GM18873 (cell line): Measurements from ENCODE around the gene RBMS2.
"Not testable (repeated sequence)": the region's sequence is repeated elsewhere in the genome, so short reads cannot be mapped to it uniquely, and the experiment has no call there.

Experiments
- ATAC-seq: cut with Tn5 transposase; IDR thresholded peaks from one replicate; pipeline ENCODE4 v1.9.1; 2021; ENCODE audit warnings: mild to moderate bottlenecking, moderate library complexity, moderate number of reproducible peaks; ENCODE audit not compliant: unreplicated experiment, low FRiP score

RBMS2 gene, protein sequence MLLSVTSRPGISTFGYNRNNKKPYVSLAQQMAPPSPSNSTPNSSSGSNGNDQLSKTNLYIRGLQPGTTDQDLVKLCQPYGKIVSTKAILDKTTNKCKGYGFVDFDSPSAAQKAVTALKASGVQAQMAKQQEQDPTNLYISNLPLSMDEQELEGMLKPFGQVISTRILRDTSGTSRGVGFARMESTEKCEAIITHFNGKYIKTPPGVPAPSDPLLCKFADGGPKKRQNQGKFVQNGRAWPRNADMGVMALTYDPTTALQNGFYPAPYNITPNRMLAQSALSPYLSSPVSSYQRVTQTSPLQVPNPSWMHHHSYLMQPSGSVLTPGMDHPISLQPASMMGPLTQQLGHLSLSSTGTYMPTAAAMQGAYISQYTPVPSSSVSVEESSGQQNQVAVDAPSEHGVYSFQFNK

DNA sequence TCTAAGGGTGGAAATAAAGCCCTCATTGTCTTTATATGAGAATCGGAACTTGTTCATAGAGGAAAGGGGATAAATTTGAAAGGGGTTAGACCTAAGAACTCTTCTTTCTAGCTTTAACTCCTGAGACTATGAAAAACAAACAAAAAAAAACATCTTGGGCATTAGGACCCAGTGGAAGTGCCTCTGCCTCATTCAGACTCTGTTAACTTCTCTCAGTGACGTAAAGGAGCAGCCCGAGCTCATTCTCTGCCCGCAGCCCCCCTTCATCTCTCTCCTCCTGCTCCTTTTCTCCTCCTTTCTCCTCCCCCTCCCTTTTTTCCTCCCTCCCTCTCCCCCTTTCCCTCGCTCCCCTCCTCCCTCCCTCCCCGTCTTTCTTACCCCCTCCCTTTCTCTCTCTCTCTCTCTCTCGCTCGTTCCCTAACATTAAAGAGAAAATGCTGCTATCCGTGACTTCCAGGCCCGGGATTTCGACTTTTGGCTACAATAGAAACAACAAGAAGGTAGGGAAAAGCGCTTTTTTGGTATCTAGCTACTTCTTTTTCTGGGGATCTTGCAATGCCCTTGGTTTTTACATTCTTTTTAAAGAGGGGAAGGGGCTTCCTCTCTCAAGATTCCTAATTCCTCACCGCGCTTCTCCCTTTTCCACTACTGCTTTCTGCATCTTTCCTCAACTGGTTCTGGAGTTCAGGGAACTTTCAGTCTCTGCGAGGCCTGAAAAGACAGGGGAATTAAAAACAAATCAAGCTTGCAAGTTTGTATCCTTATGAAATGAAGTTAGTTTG lies at the start of gene RBMS2:
Gene RBMS2, plus strand, starts transcription at position 231 of the 782 bp plus-strand sequence. Its CDS starts 204 bp downstream, at position 435.
- no peak for ATAC-seq

DNA sequence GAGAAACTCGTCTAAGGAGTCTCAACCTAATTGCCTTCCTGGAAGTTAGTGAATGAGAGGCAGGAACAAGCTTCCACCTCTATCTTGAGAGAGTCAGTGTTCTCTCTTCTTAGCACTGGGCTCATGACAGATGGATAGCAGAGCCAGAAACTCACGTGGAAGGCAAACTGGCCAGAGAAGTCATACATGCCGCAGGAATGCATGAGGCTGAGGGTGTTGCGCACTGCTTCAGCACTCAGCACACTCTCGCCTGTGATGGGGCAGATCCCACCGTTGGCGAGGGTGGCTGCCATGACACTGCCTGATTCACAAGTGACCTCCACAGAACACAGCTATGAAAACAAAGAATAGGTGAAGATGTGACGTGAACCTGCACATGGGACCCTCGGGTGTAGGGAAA lies 47.2 kb upstream of the RBMS2 start:
- no peak for ATAC-seq

DNA sequence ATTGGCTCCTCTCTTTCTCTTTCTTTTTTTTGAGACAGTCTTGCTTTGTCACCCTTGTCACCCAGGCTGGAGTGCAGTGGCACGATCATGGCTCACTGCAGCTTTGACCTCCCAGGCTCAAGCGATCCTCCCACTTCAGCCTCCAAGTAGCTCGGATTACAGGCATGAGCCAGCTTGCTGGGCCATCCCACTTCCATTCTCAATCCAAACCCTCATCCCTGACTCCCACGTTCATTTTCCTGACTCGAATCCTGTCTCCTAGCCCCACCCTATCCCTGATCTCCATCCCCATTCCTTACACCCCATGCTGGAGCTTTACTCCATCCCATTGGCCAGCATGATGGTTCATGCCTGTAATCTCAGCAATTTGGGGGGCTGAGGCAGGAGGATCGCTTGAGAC lies 45.5 kb upstream of the RBMS2 start:
- no peak for ATAC-seq

DNA sequence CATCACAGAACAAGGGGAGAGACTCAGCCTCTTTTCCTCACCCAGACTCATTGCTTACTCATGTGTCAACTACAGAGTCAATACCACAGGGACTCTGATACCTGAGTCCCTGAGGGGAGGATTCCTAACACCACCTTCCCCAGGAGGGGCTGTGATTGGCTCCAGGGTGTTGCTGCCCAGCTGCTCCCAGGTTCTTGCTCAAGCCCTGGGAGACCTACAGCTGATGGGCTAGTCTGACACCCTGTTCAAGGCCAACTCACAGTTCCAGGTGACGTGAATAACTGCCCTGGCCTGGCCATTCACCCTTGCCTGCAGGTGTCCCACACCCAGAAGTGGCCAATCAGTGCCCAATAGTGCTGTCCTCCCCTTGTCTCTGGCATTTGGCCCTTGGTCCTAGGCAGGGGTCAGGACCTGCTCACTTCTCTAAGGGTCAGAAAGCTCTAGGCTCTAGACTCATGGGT lies 44.6 kb upstream of the RBMS2 start:
- no peak for ATAC-seq

DNA sequence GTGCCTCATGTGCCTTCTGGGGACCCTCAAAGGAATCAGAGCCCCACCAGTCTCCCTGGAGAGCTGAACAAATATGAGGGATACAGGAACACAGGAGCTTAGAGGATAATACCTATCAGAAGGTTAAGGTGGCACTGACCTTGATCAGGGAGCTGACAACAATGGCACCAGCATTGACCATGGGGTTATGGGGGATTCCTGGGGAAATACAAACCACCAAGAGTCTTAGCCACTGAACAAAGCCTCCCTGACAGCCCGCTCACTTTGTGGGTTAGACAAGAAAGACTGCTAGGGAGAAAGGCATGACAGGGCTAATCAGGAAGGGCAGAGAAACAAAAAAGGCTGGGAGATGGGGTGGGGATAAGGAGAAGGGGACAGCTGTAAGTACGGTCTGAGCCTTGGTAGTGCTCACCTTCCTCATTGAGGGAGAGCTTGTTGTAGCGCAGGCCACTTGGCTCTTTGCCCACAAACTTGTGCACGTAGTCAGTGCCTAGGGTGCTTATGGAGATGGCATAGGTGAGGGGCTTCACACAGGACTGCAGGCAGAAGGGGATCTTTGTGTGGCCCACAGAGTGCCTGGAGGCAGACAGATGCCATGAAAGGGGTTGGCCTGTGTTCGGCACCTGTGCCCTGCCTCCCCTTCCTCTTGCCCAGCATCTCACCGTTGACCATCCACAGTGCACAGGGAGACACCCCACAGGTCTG lies 43.9 kb upstream of the RBMS2 start:
- ATAC-seq = no peak

DNA sequence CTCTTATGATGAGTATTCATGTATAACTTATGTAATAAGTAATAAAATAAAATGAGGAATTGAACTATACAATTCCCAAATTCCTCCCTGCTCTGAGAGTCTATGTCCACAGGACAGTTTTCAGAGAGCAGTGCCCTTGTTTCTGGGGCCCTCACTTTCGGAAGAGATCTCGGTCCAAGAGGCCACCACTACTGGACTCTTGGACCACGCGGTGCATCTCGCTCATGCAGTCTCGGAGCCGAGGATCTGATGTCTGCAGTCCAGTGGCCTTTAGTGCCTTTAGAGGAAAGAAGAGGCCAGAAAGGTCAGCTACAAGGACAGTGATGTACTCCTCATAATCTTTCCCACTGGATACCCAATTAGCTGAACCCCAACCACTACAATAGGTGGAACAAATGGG lies 42.0 kb upstream of the RBMS2 start:
- ATAC-seq = no peak

DNA sequence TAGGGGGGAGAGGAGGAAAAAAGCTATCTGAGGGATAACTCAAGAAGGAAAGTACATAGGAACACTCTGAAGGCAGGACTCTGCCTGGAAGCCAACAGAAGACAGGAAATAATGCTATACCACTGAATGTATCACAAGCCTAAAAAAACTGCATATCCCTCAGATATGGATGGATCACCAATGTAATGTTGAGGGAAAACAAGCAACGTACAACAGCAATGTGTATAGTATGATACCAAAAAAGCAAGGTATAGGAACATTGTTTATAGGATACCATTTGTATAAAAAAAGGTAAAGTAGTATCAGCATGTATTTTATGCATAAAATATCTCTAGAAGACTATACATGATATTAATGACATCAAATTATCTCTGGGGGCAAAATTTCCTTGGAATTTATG lies 37.1 kb upstream of the RBMS2 start:
- no peak for ATAC-seq

DNA sequence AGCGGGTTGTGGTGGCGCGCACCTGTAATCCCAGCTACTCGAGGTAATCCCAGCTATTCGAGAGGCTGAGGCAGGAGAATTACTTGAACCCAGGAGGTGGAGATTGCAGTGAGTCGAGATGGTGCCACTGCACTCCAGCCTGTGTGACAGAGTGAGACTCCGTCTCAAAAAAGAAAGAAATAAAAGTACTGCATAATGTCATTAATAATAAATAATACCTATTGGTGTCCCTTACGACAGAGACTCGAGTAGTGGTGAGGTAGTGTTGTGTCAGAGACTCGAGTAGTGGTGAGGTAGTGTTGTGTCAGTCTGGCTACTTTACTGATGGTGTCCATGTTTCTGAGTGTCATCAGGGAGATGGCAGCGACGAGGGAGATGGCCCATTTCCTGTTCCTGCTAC lies 34.9 kb upstream of the RBMS2 start:
- no peak for ATAC-seq

DNA sequence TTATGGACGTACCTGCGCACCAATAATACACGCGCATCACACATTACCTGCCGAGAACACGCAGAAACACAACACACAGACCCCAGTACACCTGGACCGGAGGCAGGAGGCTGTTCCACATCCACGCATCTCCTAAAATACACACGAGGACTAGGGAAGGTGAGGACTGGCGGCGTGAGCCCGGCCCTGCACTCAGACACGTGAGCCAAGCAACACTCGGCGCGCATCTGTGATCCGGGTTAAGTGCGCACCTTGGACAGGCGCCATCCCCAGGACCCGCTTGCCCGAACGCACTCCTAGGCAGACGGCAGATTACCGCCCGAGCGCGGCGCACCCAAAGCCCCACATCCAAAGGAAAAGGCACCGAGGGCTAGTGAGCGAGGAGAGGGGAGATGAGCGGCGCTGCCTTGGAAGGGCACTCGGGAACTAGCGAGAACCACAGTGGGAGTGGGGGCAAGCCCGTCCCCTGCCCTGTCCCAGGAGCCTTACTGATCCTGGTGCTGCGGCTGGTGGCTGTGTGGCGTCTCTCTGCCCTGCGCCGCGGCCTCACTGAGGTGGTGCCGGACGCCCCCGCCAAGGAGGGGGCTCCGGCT lies 34.1 kb upstream of the RBMS2 start:
- peak; percentile 14 for ATAC-seq

DNA sequence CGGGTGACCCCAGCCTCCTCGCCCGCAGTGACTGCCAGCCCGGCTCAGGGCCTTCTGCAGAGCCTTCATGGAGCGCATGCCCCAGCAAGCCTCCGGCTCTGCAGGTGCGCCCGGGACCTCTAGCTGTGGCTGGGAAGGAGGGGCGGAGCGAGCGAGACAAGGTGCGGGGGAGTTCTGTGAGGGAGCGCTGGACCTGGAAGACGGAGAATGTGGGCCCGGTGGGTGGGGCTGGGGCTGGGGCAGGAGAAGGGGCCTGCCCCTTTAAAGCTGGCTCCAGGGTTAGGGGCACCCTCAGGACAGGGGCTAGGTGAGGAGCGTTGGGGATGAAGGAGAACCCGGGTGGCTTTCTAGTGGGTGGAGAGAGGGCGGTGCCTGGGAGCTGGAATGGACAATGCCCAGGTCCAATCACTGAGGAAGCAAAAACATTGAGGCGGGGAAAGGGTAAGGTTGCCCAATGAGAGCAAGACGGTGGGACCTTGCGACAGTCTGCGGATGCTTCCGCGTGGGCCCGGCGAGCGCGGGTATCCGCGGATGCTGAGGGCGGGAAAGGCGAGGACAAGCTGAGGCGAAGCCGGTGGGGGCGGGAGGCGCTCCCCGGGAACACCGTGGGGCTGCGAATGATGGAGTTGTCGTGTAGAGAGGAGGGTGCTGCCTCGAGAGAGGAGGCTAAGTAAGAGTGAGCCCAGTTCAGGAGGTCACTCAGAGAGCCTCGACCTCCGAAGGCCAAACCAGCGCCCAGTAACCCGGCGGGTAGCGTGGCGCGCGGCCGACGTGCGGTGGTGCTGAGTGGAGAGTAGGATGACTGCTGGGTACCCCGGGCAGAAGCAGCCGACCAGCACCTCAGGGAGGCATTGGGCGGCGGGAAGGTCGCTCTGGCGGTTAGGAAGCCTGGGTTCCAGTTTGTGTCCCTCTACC lies 33.3 kb upstream of the RBMS2 start, which contains the start of gene GLS2:
Gene GLS2, minus strand, starts transcription at position 121 of the 915 bp plus-strand sequence. Its CDS starts 43 bp downstream, at position 78.
- ATAC-seq = peak; percentile 55

DNA sequence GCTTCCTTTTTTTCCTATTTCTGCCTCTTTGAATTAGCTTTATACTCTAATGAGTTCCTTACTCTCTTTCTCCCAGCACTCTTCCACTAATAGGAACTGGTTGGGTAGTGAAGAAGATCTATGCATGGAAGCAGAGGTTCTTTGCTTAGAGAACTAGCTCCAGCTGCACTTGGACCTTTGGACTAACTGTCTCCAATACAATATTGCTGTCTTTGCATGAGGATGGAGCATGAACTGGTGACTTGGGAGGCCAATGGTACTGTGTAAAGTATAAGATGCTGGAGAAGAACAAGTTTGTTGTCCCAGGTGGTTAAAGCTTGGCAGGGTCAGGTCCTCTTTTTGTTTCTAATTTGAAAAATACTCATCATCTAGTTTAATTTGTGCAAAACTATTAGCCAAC lies 31.3 kb upstream of the RBMS2 start:
- no peak for ATAC-seq

DNA sequence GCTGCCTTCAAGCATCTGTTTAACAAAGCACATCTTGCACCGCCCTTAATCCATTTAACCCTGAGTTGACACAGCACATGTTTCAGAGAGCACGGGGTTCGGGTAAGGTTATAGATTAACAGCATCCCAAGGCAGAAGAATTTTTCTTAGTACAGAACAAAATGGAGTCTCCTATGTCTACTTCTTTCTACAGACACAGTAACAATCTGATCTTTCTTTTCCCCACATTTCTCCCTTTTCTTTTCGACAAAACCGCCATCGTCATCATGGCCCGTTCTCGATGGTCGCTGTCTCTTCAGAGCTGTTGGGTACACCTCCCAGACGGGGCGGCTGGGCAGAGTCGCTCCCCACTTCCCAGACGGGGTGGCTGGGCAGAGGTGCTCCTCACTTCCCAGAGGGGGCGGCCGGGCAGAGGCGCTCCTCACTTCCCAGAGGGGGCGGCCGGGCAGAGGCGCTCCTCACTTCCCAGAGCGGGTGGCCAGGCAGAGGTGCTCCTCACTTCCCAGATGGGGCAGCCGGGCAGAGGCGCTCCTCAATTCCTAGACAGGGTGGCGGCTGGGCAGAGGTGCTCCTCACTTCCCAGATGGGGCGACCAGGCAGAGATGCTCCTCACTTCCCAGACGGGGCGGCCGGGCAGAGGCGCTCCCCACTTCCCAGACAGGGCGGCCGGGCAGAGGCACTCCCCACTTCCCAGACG lies 28.1 kb upstream of the RBMS2 start:
- not testable (repeated sequence) for ATAC-seq

DNA sequence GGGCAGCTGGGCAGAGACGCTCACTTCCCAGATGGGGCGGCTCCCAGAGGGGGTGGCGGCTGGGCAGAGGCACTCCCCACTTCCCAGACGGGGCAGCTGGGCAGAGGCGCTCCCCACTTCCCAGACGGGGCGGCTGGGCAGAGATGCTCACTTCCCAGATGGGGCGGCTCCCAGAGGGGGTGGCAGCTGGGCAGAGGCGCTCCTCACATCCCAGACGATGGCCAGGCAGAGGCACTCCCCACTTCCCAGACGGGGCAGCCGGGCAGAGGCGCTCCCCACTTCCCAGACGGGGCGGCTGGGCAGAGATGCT lies 27.6 kb upstream of the RBMS2 start:
- ATAC-seq = not testable (repeated sequence)

DNA sequence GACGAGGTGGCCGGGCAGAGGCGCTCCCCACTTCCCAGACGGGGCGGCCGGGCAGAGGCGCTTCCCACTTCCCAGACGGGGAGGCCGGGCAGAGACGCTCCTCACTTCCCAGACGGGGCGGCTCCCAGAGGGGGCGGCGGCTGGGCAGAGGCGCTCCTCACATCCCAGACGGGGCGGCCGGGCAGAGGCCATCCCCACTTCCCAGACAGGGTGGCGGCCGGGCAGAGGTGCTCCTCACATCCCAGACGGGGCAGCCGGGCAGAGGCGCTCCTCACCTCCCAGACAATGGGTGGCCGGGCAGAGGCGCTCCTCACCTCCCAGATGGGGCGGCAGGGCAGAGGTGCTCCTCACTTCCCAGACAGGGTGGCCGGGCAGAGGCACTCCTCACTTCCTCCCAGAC lies 27.1 kb upstream of the RBMS2 start:
- not testable (repeated sequence) for ATAC-seq

DNA sequence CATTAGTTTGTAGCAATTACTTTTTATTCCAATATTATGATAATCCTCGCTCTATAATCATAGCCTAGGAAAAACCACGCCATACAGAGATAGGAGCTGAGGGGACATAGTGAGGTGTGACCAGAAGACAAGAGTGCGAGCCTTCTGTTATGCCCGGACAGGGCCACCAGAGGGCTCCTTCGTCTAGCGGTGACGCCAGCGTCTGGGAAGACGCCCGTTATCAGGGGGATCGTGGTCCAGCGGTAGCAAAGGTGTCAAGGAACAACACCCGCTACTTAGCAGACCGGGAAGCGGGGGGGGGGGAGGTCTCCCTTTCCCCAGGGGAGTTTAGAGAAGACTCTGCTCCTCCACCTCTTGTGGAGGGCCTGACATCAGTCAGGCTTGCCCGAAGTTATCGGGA lies 24.9 kb upstream of the RBMS2 start:
- ATAC-seq = not testable (repeated sequence)

DNA sequence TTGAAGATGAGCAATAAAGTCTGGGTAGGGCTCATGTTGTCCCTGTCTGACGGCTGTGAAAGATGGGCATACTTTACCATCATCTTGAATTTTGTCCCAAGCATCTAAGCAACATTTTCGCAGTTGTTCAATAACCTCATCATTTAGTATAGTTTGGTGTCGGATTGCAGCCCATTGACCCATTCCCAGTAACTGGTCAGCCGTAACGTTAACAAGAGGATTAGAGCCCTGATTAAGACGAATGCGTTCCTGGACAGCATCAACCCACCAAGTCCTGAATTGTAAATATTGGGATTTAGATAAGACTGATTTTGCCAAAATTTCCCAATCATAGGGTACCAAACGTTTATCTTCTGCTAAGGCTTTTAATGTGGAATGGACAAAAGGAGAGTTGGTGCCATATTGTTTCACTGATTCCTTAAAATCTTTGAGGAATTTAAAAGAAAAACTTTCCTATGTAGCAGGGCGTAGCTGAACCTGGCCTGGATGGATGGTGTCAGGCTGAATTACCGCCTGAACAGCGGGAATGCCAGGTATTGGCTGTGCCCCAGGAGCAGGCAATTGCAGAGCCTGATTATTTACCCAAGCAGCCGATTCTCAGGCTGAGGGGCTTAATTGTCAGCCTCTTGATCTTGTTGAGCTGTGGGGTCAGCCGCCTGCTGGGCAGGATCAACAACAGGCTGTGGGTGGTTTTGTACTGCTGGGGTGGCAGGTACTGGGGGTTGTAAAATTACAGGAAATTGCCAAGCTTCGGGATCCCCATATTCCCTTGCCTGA lies 23.3 kb upstream of the RBMS2 start:
- not testable (repeated sequence) for ATAC-seq

DNA sequence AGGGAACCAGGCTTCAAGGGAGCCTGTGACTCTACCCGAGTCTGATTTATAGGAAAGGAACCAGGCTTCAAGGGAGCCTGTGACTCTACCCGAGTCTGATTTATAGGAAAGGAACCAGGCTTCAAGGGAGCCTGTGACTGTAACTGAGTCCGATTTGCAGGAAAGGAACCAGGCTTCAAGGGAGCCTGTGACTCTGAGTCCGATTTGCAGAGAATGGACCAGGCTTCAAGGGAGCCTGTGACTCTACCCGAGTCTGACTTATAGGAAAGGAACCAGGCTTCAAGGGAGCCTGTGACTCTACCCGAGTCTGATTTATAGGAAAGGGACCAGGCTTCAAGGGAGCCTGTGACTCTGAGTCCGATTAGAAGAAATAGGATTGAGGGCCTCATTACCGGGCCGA lies 22.2 kb upstream of the RBMS2 start:
- not testable (repeated sequence) for ATAC-seq

DNA sequence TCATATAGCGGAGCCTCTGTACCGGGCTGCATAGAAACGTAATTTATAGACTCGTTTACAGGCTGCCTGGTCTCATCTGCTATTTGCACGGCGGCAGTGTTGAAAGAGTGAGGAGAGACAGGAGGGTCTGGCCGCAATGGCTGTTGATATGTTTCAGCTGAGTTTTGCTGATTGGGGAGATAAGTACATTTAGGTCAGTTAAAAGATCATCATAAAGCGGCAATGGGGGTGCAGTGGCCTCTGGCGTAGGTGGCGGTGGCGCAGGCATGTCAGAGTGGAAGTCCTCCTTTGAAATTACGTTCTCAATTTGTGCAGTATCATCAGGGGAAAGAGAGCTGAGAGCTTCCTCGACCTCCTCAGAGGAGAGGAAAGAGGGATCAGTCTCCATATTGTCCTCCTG lies 21.7 kb upstream of the RBMS2 start:
- not testable (repeated sequence) for ATAC-seq
